ENCODE results near the gene VGLL3.
"Not testable (repeated sequence)": the region's sequence is repeated elsewhere in the genome, so short reads cannot be mapped to it uniquely, and the experiment has no call there.

Gene VGLL3

GRCh38 chr3:86985181-86985826 lies 5.6 kb downstream of the VGLL3 start:
- no peak overlapping the region for H3K4me3 ChIP-seq (ENCODE audit: low read depth, low read length)
- DNase-seq (ENCODE audit: low read depth) = no peak
- in situ Hi-C loops (cut with HindIII; ENCODE audit: low sequenced_read_pairs) = no loop called here
- TF ChIP-seq CTCF (IDR thresholded peaks at IDR 0.05; ENCODE audit: low read depth, low read length, missing control alignments) = no peak

DNA sequence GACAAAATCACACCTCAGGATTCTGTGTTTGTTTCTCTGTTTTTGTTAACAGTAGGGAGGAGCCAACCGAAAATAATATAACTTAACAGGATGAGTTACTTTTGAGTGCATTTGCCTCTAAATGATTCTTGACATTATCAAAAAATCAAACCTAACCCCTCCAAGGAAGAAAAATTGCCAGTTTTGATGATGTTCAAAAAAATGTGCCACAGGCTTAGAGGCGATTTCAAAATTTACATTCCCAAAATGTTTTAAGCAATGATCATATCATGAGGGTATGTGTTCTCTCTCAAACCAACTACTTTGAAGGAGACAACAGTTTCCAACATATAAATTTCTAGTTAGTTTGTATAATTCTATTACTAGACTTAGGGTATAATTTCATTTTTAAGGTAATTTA lies 6.7 kb downstream of the VGLL3 start:
- no peak for DNase-seq (ENCODE audit: low read depth)
- in situ Hi-C loops (cut with HindIII; ENCODE audit: low sequenced_read_pairs) = no loop called here
- H3K4me3 ChIP-seq (ENCODE audit: low read depth, low read length) = no peak overlapping the region
- TF ChIP-seq CTCF (IDR thresholded peaks at IDR 0.05; ENCODE audit: low read depth, low read length, missing control alignments) = no peak

DNA sequence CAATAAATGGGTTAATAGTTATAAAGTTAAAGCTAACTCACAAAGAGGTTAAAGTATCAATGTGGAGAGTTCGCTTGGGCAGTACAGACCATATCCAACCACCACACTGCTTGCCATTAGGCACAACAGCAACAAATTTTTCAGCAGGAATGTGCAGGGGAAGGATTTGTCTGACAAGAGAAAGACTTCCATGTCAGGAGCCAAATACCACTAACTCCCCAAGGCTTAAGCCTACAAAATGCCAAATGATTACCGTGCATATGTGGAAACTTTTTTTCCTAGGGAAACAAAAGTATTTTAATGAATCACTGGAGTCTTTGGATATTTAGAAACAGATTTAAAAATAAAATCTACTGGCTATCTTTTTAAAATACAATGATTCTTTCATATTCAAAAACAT lies 8.1 kb downstream of the VGLL3 start:
- in situ Hi-C loops (cut with HindIII; ENCODE audit: low sequenced_read_pairs) = no loop called here
- no peak for TF ChIP-seq CTCF (IDR thresholded peaks at IDR 0.05; ENCODE audit: low read depth, low read length, missing control alignments)
- peak; percentile 64 for DNase-seq (ENCODE audit: low read depth)
- no peak overlapping the region for H3K4me3 ChIP-seq (ENCODE audit: low read depth, low read length)

- TF ChIP-seq CTCF (IDR thresholded peaks at IDR 0.05; ENCODE audit: low read depth, low read length, missing control alignments) = no peak
- DNase-seq (ENCODE audit: low read depth) = no peak
- in situ Hi-C loops (cut with HindIII; ENCODE audit: low sequenced_read_pairs) = no loop called here
- H3K4me3 ChIP-seq (ENCODE audit: low read depth, low read length) = no peak overlapping the region
These were observed 12.8 kb downstream of the VGLL3 start for GRCh38 chr3:86978111-86978551.

DNA sequence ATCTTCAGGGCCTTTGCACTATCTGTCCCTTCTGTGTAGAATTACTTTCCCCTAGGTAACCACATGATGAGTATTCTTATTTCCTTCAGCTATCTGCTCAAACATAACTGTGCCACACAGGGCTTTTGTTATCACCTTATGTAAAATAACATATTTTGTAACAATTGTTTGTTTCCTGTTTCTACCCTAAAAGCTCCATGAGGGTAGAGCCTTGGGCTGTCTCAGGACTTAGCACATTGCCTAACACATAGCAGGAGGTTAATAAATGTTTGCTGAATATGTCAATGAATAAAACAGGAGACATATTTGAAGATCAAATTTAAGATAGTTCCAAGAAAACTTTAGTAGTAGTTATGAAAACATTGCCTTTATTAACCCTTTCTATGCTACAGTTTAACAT lies 14.7 kb downstream of the VGLL3 start:
- no peak for DNase-seq (ENCODE audit: low read depth)
- in situ Hi-C loops (cut with HindIII; ENCODE audit: low sequenced_read_pairs) = no loop called here
- no peak for TF ChIP-seq CTCF (IDR thresholded peaks at IDR 0.05; ENCODE audit: low read depth, low read length, missing control alignments)
- no peak overlapping the region for H3K4me3 ChIP-seq (ENCODE audit: low read depth, low read length)

- H3K4me3 ChIP-seq (ENCODE audit: low read depth, low read length); in situ Hi-C loops (cut with HindIII; ENCODE audit: low sequenced_read_pairs); DNase-seq (ENCODE audit: low read depth): not testable (repeated sequence)
These were observed 16.8 kb downstream of the VGLL3 start for GRCh38 chr3:86974177-86974576.

- TF ChIP-seq CTCF (IDR thresholded peaks at IDR 0.05; ENCODE audit: low read depth, low read length, missing control alignments) = no peak
- in situ Hi-C loops (cut with HindIII; ENCODE audit: low sequenced_read_pairs) = no loop called here
- no peak for DNase-seq (ENCODE audit: low read depth)
- H3K4me3 ChIP-seq (ENCODE audit: low read depth, low read length) = no peak overlapping the region
These were observed 17.5 kb downstream of the VGLL3 start for GRCh38 chr3:86973440-86973839.
